ENCODE measurements around the gene TRAF2. TPM values are rescaled to one million over a fixed set of nuclear protein-coding genes. Genes with fewer than 3 reads are reported as not detected.

The TRAF2 gene
- total and polyA plus RNA-seq, 2 donors (not counting 3 experiments of a cell fraction or from before 2014, with no cell fraction given) = 10.9 to 23.1 TPM

GRCh38 chr9:136920069-136920468, 33.8 kb downstream of the TRAF2 start:
- no TSS peak for BruUV-seq (replicated peaks)
- Histone ChIP-seq H3K27me3 (ENCODE audit: control insufficient read depth in 2 of 2, insufficient read depth in 2 of 2, low read length in 2 of 2) (no peaks in the 10 kb centered on the region), H3K4me3 (replicated peaks in 1 of 3; ENCODE audit: insufficient read depth in 1 of 3, low read depth in 1 of 3, low read length in 3 of 3) (no peak overlapping the region), H3K4me1 (ENCODE audit: control insufficient read depth, extremely low read depth, insufficient read depth, low read length) (no peaks in the 10 kb centered on the region), H3K9me3 (replicated peaks; ENCODE audit: control insufficient read depth, insufficient read depth, low read length) (no peaks in the 10 kb centered on the region), H3K4me2 (ENCODE audit: insufficient read depth, low read length) (no peak overlapping the region), H3K27ac (ENCODE audit: insufficient read depth, low read depth, low read length) (no peak overlapping the region), H4K20me1 (replicated peaks; ENCODE audit: control insufficient read depth, extremely low read depth, insufficient read depth, low read length) (no peaks in the 10 kb centered on the region), H2AFZ (ENCODE audit: low read depth, low read length) (no peak overlapping the region), H3K9ac (replicated peaks; ENCODE audit: extremely low read depth, insufficient read depth, low read length) (no peak overlapping the region), H3K9me1 (replicated peaks; ENCODE audit: control insufficient read depth, extremely low read depth, insufficient read depth, low read length) (no peaks in the 10 kb centered on the region), H3K79me2 (ENCODE audit: control insufficient read depth, insufficient read depth, low read length) (no peaks in the 10 kb centered on the region), H3K36me3 (ENCODE audit: control insufficient read depth in 2 of 2, extremely low read depth in 1 of 2, insufficient read depth in 2 of 2, low read length in 2 of 2) (peaks cover 0 to 43% of the 10 kb centered on the region in 2 experiments)
- no peak for FAIRE-seq
- intact Hi-C loops (cut with micrococcal nuclease) (no loop called here), dilution Hi-C loops (cut with MboI; ENCODE audit: extremely low pct_ligation_motif_present, low sequenced_read_pairs) (no loop called here)
- ChIA-PET CTCF (interaction anchor here (1.5 kb wide), 1 partner anchor 19 kb away, joined by 3 read pairs; no protein-coding TSS in a partner anchor), POLR2A (interaction anchor here (0.5 kb wide), 1 partner anchor 31 kb away, joined by 7 read pairs; no protein-coding TSS in a partner anchor)
- TF ChIP-seq MYC (IDR thresholded peaks at IDR 0.05; ENCODE audit: low read depth, low read length) = no peak
- TF ChIP-seq POLR2A (IDR thresholded peaks at IDR 0.05; ENCODE audit: low read depth, low read length) = no peak
- no peak for TF ChIP-seq GATA2 (IDR thresholded peaks at IDR 0.05; ENCODE audit: insufficient read depth, insufficient read length, low read depth, low read length)
- DNase-seq (ENCODE audit: low read depth, low spot score) = no peak

- Histone ChIP-seq H3K9ac (replicated peaks; ENCODE audit: extremely low read depth, insufficient read depth, low read length) (no peak overlapping the region), H3K4me2 (ENCODE audit: insufficient read depth, low read length) (no peak overlapping the region), H3K27me3 (ENCODE audit: control insufficient read depth in 2 of 2, insufficient read depth in 2 of 2, low read length in 2 of 2) (no peaks in the 10 kb centered on the region), H3K9me1 (replicated peaks; ENCODE audit: control insufficient read depth, extremely low read depth, insufficient read depth, low read length) (no peaks in the 10 kb centered on the region), H3K79me2 (ENCODE audit: control insufficient read depth, insufficient read depth, low read length) (no peaks in the 10 kb centered on the region), H3K4me3 (replicated peaks in 1 of 3; ENCODE audit: insufficient read depth in 1 of 3, low read depth in 1 of 3, low read length in 3 of 3) (no peak overlapping the region), H3K27ac (ENCODE audit: insufficient read depth, low read depth, low read length) (no peak overlapping the region), H3K4me1 (ENCODE audit: control insufficient read depth, extremely low read depth, insufficient read depth, low read length) (no peaks in the 10 kb centered on the region), H4K20me1 (replicated peaks; ENCODE audit: control insufficient read depth, extremely low read depth, insufficient read depth, low read length) (no peaks in the 10 kb centered on the region), H3K9me3 (replicated peaks; ENCODE audit: control insufficient read depth, insufficient read depth, low read length) (no peaks in the 10 kb centered on the region), H3K36me3 (ENCODE audit: control insufficient read depth in 2 of 2, extremely low read depth in 1 of 2, insufficient read depth in 2 of 2, low read length in 2 of 2) (peaks cover 0 to 39% of the 10 kb centered on the region in 2 experiments), H2AFZ (ENCODE audit: low read depth, low read length) (no peak overlapping the region)
- intact Hi-C loops (cut with micrococcal nuclease) = no loop called here
- ChIA-PET POLR2A (no interaction called here), CTCF (interaction anchor here (0.6 to 1.5 kb wide), 2 partner anchors 19 to 27 kb away, joined by 3 to 4 read pairs; no protein-coding TSS in a partner anchor)
- no peak for DNase-seq (ENCODE audit: low read depth, low spot score)
- dilution Hi-C loops (cut with MboI; ENCODE audit: extremely low pct_ligation_motif_present, low sequenced_read_pairs) = no loop called here
- FAIRE-seq = no peak
- no peak for TF ChIP-seq JUN (IDR thresholded peaks at IDR 0.05; ENCODE audit: borderline replicate concordance, insufficient read depth, insufficient read length, low read depth)
- no peak for TF ChIP-seq POLR2AphosphoS5 (IDR thresholded peaks at IDR 0.05; ENCODE audit: insufficient read depth, low read depth, low read length)
- no peak for TF ChIP-seq MYC (IDR thresholded peaks at IDR 0.05; ENCODE audit: low read depth, low read length)
- no peak for TF ChIP-seq POLR2A (IDR thresholded peaks at IDR 0.05; ENCODE audit: low read depth, low read length)
- no peak for TF ChIP-seq GATA2 (IDR thresholded peaks at IDR 0.05; ENCODE audit: insufficient read depth, insufficient read length, low read depth, low read length)
- TF ChIP-seq EZH2 (IDR thresholded peaks at IDR 0.05; ENCODE audit: borderline replicate concordance, low read depth, low read length, severe bottlenecking) = no peak
- TF ChIP-seq, protein P1, sequence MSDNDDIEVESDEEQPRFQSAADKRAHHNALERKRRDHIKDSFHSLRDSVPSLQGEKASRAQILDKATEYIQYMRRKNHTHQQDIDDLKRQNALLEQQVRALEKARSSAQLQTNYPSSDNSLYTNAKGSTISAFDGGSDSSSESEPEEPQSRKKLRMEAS (IDR thresholded peaks at IDR 0.05; ENCODE audit: insufficient read depth, insufficient read length) = no peak
- no peak for TF ChIP-seq FOS (IDR thresholded peaks at IDR 0.05; ENCODE audit: borderline replicate concordance, insufficient read depth, low read length)
- no peak for TF ChIP-seq CTCF (IDR thresholded peaks at IDR 0.05; ENCODE audit: extremely low read depth in 1 of 2, insufficient read depth in 1 of 2, low read depth in 1 of 2, low read length in 2 of 2)
- no TSS peak for BruUV-seq (replicated peaks)
Measured at GRCh38 chr9:136920734-136921231, 34.5 kb downstream of the TRAF2 start.
